ENCODE data around the gene GNG7.
A peak's percentile ranks its signal among the peaks of the same experiment; 100 is the strongest.
"Not testable (repeated sequence)": the region's sequence is repeated elsewhere in the genome, so short reads cannot be mapped to it uniquely, and the experiment has no call there.

The GNG7 gene

DNA sequence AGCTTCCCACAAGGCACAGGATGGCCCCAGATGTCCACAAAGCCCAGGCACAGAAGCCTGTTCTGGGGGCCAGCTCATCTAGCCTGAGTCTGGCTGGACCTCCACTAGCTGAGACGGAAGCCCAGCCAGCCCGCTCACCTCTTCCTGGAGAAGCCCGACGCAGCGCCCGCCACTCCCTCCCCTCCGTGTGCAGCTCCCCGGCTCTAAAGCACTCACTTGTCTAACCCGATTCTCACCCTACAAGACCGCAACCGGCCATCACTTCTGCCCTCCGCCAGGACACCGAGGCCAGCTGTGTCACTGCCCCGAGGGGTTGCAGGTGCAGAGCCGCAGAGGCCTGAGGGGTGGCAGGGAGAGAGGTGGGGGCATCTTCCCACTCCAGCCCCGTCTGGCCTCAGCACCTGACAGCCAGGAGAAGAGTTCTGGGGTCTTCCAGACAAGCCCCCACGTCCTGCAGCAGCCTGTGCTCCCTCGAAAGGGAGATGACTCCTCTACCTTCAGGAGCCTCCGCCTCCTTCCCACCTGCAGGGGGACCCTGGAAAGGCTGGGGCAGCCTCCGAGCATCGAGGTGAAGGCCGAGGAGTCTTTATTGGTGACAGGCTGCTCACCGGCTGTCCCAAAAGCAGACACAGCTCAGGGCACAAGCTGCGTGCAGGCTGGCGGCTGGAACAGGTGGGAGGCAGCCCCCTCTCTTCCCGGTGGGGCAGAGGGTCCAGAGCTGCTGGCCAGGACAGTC, 24.6 kb upstream of the GNG7 start:
- no peak for DNase-seq (ENCODE audit: low spot score)

DNA sequence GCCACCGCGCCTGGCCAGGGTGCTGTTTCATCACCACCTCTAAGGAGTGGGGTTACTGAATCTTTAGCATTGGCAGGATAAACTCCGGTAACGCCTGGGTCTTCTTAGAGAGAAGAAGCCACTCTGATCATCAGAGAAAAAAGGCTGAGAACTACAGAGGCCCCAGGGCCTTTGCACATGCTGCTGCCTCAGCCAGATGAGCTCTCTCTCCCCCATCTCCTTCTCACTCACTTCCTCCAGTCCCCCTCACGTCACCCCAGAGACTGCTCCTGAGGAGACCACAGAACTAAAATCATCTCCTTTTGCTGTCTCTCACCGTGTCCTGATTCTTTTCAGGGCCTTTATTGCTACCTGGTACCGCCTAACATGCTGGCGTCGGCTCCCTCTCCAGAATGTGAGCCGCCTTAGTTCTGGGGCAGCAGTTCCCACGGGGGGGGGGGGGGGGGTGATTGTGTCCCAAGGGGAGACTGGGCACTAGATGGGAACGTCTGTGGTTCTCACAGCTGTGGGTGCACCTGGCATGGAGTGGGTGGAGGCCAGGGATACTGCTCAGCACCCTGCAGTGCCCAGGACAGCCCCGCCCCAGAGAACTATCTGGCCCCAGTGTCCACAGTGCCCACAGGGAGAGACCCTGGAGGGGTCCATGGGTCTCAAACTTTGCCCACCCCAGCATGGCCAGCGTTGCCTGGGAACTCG, 23.8 kb upstream of the GNG7 start:
- DNase-seq (ENCODE audit: low spot score), result no peak

DNA sequence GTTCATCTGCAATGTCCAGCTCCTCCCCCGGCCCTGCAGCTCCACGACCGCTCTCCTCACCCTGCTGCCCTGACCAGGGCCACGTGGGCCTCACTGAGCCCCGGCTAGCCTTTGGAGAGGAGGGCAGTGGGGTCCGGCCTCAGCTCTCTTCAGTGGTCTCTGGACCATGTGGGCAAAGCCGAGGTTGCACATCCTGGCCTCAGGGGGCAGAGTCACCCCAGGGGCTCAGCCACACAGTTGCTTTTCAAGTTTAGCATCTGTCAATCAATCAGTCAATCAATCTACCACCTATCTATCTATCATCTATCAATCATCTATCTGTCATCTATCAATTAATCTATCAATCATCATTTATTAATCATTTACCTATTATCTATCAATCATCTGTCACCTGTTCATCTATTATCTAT, 21.7 kb upstream of the GNG7 start:
- DNase-seq (ENCODE audit: low spot score), result no peak

DNA sequence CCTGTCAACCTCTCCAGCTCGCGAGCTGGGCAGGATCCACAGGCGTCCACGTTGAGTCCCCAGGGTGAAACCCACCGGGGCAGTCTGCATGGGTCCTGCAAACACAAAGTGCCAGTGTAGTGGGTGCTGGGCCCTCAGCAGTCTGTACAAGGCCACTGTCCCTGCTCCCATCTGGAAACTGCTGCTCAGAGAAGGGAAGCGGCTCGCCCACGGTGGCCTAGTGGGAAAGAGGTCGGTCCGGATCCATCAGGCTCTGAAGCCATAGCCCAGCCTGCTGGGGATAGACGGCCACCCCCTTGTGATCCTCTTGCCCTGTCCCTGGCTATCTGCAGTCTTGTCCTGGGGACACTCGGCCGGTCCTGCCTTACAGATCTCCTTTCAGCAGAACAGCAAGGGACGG, 21.3 kb upstream of the GNG7 start:
- no peak for DNase-seq (ENCODE audit: low spot score)

DNA sequence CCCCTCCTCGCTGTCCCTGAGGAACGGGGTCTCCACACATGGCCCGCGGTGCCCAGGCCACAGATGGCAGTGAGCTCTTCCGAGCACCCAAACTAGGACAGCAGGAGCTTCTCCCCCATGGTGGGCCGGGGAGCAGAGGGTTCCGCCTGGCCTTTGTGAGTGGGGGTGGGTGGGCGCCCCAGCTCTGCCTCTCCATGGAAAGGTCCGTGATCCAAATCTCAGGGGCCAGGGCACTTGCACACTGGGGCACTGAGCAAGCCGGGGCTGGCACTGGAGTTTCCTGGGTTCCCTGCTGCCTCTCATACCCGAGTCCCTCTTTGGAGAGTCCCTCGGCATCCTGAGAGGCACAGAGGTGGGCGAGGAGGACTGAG, 20.8 kb upstream of the GNG7 start:
- no peak for DNase-seq (ENCODE audit: low spot score)

DNA sequence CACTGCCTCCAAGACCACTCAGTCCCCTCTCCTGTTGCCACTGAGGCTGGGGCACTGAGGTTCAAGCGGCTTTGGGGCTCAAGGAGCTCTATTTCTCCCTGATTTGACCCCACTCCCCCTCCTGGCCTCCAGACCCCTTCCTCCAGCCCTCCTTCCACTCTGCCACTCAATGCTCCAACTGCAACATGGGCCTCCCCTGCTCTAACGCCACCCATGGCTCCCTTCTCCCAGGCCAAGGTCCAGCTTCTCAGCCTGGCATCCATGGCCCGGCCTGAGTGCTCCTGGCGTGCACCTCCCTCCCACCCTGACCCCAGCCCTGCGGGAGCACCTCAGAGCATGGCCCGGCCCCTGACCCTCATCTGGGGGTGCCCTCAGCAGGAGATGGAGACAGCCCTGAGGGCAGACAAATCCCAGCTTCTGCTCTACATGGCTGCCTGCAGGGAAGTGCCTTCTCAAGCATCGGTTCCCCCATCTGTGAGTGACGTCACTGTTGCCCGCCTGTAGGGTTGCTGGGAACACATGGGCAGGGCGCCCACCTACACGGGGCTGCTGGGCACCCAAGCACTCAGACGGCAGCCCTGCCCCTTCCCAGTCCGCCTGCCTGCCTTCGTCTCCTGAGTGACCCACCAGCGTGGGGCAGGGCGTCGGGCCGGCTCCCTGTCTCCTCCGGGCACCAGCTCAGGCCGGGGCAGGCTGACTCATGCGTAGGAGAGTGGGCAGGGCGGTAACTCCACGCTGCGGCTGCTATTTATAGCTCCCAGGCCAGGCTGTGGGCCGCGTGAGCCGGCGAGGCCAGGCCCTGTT, 20.2 kb upstream of the GNG7 start:
- DNase-seq (ENCODE audit: low spot score), result peak; percentile 96

DNA sequence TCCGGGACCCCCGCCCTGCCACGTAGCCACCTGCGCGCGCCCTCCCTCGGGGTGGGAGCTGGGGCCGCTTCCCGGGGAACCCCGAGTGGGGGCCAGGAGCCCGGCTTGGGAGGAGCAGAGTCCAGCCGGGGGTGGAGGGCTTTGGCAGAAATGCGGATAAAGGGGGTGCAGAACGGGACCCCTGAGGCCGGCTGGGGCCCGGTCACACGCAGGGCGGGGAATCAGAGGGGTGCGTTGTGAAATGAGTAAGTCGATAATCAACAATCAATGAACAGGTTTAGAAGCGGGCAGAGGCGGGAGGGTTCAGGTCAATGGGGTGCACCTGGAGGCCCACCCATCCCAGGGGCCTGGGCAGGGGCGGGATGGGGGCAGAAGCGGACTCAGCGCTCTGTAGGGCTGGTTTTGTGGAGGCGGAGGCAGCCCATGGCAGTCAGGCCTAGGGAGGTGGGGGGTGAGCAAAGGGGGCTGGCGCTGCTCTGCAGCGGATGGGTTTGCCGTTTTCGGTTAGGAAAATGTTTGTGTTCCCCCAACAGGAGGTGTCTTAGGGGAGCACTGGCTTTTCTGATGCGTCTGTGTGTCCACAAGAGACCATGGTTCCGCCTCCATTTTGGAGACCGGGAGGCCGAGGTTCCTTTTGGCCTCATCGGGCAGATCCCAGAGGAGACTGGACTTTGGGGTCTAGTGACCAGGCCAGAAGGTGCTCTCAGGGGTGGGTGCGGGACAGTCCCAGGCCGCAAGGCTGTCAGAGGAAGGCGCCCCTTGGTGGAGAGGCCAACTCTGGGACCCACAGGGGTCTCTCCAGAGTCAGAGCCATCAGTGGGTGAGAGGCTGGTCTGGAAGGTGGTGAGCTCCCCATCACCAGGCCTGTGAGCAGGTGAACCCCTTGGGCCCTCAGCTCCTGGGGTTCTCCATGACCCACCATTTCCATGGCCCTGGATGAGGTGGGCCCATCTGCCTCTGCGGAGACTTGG, 19.4 kb upstream of the GNG7 start:
- no peak for DNase-seq (ENCODE audit: low spot score)

DNA sequence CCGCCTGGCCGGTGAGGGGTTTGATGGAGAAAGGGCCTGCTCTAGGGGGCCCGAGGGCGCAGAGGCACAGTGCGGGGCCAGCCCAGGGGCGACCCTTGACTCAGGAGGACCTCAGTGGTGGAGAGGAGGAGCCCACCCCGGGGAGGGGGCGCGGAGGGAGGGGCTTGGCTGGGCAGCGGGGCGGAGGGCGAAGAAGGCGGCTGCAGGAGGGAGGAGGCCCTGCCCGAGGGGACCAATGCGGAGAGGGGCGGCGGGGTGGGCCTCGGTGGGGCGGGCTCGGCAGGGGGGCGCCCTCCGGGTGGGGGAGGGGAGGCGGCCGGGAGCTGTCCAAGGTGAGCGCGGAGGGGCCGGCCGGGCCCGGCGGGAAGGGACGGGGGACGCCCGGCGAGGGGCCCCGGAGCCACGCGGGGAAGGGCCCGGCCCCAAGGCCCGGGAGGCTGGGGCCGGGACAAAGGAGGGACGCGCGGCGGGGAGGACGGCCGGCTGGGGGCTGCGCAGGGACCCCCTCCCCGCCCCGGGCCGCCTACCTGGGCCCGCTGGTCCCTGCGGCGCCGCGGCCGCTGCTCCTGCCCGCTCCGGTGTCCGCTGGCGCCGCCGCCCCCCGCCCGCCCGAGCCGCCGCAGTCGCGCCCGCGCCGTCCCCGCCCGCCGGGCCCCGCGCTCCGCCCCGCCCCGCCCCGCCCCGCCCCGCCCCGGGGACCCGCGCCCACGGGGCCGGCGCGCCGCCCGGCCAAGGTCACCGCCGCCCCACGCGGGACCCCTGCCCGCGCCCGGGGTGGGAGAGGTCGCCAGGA, 18.5 kb upstream of the GNG7 start, which contains the start of gene DIRAS1:
DIRAS1 (minus strand) TSS at position 596 of the 793 bp plus-strand sequence. CDS start 3,566 bp downstream, outside the sequence.
- DNase-seq (ENCODE audit: low spot score), result peak; percentile 78

DNA sequence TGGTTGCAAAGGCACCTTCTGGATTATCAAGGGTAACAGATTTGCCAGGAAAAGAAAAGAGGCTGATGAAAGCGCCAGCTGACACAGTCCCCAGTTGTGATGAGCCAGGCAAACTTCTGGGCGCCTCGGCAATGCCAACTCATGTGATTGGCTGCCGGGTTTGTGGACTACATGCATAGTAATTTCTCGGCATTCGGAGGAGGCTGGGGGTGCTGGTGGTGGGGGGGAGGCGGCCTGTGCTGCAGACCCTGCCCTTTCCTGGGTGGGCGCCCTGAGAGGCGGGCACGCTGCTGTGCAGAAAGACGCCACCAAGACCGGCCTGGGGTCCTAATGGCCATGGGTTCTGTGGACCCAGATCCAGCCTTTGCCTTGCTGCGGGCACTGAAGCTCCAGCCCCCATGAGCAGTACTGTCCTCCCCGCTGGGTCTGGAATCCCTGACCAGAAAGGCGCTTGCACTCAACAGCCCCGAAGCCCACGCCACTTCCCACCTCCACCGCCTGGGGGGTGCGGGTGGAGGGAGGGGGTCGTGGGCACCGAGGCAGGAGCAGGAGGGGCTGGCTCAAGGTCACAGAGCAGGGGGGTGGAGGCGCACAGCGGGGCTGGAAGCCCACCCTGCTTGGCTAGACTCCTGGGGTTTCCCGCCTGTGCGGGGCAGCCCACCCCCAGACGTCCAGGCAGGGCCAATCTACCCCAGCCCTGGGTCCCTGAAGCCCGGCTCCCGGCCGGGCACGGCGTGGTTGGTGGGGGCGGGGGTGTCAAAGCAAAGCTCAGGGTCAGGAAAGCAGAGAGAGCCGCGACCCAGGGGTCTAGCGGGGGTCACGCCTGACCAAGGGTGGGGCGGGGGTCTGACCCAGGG, 17.7 kb upstream of the GNG7 start:
- DNase-seq (ENCODE audit: low spot score), result peak; percentile 84

DNA sequence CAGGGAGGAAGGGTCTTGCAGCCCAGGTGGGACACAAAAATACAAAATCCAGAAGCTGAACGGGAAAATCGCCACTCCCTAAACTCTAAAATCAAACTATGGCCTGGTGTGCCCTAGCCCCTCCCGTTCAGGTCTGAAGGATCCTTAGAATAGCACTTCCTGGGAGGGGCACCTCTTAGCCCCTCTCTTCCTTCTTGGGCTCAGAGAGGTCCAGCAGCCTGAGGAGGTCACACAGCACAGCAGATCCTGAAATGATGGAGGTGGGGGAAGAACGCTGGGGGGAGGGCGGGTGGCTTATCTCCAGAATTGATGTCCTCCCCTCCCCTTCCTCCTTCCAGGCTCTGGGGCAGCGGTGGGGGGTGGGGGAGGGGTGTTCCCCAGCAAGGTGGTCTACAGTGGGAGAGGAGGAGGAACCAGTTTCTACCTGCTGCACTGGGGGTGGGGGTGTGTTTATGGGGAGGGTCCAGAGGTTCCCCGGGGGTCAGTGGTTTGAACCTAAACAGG, 16.8 kb upstream of the GNG7 start:
- DNase-seq (ENCODE audit: low spot score), result no peak

DNA sequence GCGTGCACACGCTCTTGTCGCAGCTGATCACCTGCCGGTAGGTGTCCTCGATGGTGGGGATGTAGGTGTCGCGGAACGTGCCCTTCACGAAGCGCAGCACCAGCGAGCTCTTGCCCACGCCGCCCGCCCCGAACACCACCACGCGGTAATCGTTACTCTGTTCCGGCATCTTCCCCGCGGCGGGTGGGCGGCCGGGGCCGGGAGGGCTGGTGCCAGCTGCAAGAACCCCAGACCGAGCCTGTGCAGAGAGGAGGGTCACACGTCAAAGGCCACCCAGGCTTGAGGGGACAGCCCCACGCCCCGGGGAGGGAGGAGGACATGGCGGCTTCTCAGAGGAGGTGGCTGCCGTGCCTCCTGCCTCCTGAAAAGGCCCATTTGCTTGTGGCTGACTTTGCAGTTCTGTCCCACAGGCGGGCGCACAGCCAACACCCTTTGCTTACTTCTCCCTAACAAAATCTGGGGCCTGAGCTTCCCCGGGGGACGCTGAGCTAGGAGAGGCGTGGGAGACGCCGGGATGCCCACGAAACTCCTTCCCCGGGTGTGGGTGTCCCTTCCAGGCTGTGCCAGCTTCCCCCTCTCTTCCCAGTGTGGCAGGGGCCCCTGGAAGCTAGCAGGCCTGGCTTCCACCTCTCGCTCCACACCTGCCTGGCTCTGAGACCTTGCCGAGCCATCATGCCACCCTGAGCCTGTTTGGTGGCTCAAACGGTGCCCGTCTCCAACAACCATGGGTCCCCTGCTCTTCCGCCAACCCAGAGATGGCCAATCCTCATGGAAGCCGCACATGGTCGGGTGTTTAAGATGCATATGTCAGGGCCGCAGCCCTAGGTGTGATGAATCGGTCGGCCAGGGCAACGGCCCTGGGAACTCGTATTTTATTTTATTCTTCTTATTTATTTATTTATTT, 15.4 kb upstream of the GNG7 start:
- no peak for DNase-seq (ENCODE audit: low spot score)

DNA sequence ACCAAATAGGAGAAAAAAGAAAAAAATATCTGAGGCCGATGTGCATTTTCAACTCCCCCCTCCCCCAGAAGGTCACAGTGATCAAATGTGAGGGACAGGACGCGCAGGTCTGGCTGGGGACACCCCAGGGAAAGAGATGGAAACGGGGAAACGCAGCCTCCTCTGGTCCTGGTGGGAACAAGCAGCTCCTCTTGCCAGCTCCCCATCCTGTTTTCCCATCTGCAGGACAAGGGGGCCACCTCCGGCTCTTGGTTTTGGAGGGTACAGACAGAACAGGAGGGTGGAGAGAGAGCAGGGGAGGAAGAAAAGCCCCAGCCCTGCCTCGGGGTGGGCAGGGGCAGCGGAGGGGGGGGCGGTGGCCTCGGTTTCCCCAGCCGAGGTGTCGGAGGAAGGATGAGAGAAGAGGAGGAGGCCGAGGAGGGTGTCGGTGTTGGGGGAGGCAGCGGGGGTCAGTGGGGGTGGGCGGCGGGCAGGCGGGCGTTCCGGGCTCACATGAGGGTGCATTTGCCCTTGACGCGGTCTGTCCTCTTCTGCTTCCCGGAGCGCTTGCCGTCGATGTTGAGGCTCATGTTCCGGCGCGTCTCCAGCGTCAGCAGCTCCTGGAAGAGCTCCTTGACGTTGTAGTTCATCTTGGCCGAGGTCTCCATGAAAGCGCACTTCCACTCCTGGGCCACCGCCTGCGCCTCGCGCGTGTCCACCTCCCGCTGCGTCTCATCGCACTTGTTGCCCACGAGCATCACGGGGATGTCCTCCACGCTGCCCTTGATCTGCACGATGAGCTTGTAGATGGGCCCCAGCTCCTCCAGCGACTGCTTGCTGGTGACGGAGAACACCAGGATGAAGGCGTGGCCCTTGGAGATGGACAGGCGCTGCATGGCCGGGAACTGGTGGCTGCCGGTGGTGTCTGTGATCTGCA, 14.5 kb upstream of the GNG7 start:
- DNase-seq (ENCODE audit: low spot score), result no peak

DNA sequence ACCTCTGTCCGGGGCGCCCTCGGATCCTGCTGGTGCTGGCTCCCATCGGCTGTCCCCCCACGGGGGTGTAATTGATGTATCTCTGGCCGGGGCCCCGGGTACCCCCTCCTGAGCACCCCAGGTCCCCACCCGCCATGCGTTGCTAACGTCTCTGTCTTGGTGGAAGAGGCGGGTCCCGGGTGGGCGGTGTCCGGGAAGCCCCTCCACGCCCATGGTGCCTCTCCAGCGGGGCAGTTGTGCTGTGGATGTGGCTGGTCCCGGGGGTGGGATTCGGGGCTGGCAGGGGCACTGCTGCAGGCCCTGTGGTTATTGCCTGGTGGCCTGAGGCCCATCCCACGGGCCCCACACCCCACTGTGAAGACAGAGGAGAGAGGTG, 13.8 kb upstream of the GNG7 start:
- DNase-seq (ENCODE audit: low spot score), result no peak

DNA sequence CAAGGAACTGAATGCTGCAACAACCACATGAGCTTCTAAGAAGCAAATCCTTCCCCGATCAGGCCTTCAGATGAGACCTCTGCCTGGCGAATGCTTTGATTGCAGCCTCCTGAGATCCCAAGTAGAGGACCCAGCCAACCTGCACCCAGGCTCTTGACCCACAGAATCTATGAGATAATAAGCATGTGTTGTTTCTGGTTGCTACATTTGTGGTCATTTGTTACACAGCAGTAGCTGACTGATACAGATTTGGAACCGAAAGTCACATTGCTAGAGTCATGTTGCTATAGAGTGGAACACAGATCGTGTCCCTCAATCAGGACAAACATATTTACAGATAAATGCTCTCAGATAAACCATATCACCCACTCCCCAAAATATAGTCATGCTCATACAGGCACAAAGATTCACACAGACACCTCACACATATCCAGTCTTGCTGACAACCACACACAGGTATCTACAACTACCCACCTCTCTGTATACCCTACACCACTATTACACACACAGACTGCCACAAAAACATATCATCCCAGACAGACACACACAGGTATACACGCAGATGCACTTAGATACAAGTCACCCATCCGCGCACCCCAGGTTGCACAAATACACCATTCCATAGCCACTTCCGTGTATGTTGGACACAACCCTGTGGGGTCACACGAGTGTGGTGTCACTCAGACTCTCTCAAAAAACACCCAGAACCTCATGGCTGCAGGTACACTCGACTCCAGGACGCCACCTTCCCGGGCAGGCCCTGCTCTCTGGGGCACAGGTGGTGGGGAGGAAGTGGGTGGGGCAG, 13.2 kb upstream of the GNG7 start:
- DNase-seq (ENCODE audit: low spot score), result no peak

DNA sequence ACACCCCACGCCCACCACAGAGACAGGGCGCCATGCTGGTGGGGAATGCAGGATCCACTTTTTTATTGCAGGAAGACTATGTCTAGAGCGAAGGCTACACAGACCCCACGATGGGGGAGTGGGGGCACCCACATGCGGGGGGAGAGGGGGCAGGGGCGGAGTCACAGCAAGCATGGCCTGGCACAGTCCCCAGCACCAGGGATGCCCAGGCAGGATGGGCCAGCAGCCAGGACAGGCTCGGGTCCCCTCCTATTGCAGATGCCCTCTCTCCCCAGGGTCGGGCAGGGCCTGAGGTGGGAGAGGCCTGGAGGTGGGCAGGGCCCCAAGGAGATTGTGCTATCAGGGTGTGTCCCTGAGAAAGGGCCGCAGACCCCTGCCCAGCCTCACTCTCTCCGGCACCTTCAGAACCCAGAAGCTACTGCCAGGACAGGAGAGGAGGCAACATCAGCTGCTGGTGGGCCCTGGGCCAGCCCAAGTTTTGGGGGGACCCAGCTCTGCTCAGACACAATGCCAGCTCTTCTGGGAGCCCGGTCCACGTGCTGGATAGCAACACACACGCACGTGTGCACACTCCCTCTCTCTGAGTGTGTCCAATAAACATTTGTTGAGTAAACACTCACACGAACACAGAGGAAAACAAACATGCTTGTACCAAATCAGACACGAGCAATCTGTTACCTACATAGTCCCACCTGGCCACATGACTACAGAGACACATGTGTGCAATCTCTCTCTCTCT, 12.2 kb upstream of the GNG7 start:
- DNase-seq (ENCODE audit: low spot score), result no peak

DNA sequence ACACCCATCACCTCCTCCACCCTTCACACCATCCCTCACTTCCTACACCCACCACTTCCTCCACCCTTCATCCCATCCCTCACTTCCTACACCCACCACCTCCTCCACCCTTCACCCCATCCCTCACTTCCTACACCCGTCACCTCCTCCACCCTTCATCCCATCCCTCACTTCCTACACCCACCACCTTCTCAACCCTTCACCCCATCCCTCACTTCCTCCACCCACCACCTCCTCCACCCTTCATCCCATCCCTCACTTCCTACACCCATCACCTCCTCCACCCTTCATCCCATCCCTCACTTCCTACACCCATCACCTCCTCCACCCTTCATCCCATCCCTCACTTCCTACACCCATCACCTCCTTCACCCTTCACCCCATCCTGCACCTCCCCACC, 11.6 kb upstream of the GNG7 start:
- not testable (repeated sequence) for DNase-seq (ENCODE audit: low spot score)
